ENCODE measurements around the gene SEMA3G. TPM values are rescaled to one million over a fixed set of nuclear protein-coding genes. Genes with fewer than 3 reads are reported as not detected.

The SEMA3G gene
- polyA plus RNA-seq, 1 donor (not counting 4 experiments of a cell fraction or from before 2014, with no cell fraction given), result 0.07 TPM

- FAIRE-seq (peak; percentile 93), DNase-seq (ENCODE audit: low read depth, low spot score) (no peak)
- Histone ChIP-seq H3K4me2 (ENCODE audit: control insufficient read depth, extremely low read depth, insufficient read depth, low read depth, low read length) (peak overlapping the region; percentile 6), H3K9ac (ENCODE audit: control insufficient read depth, extremely low read depth, insufficient read depth, low read length) (no peak overlapping the region), H3K9me3 (ENCODE audit: control insufficient read depth, low read depth, low read length) (no peaks in the 10 kb centered on the region), H2AFZ (ENCODE audit: control insufficient read depth, low read length) (no peak overlapping the region), H3K4me3 (ENCODE audit: control insufficient read depth in 2 of 3, extremely low read depth in 1 of 3, insufficient read depth in 2 of 3, low read depth in 1 of 3, low read length in 3 of 3) (no peak overlapping the region), H3K36me3 (ENCODE audit: control insufficient read depth in 2 of 2, extremely low read depth in 1 of 2, insufficient read depth in 2 of 2, low read length in 2 of 2) (no peaks in the 10 kb centered on the region), H3K4me1 (ENCODE audit: control insufficient read depth, extremely low read depth, insufficient read depth, low read length) (peaks cover 1% of the 10 kb centered on the region), H3K9me1 (ENCODE audit: control insufficient read depth, extremely low read depth, insufficient read depth, low read length) (no peaks in the 10 kb centered on the region), H3K27me3 (ENCODE audit: control insufficient read depth, extremely low read depth, insufficient read depth, low read length) (no peaks in the 10 kb centered on the region), H3K79me2 (ENCODE audit: control insufficient read depth, insufficient read depth, low read length) (no peaks in the 10 kb centered on the region), H3K27ac (ENCODE audit: control insufficient read depth, insufficient read depth, low read length) (no peak overlapping the region), H4K20me1 (ENCODE audit: control insufficient read depth, extremely low read depth, insufficient read depth, low read length) (no peaks in the 10 kb centered on the region)
- no peak for TF ChIP-seq EZH2 (IDR thresholded peaks at IDR 0.05; ENCODE audit: low read length)
- peak; percentile 64 to 90 (median 78) for TF ChIP-seq CTCF (optimal IDR thresholded peaks at IDR 0.05 in 1 of 3, IDR thresholded peaks at IDR 0.05 in 1 of 3, conservative IDR thresholded peaks at IDR 0.05 in 1 of 3; ENCODE audit: extremely low read depth in 1 of 3, insufficient read depth in 2 of 3, low read length in 3 of 3)
- dilution Hi-C loops (cut with MboI; ENCODE audit: extremely low pct_ligation_motif_present, low sequenced_read_pairs), result no loop called here
Observed at GRCh38 chr3:52428151-52429005, 16.5 kb downstream of the SEMA3G start.

GRCh38 chr3:52423173-52423572, 21.7 kb downstream of the SEMA3G start:
- no peaks in the 10 kb centered on the region for H3K9me3 ChIP-seq (ENCODE audit: control insufficient read depth, low read depth, low read length)
- peaks cover 1 to 4% of the 10 kb centered on the region in 2 experiments for H3K36me3 ChIP-seq (ENCODE audit: control insufficient read depth in 2 of 2, extremely low read depth in 1 of 2, insufficient read depth in 2 of 2, low read length in 2 of 2)
- H4K20me1 ChIP-seq (ENCODE audit: control insufficient read depth, extremely low read depth, insufficient read depth, low read length), result no peaks in the 10 kb centered on the region
- DNase-seq (ENCODE audit: low read depth, low spot score) (no peak), FAIRE-seq (peak; percentile 43)
- TF ChIP-seq CTCF (optimal IDR thresholded peaks at IDR 0.05 in 1 of 3, IDR thresholded peaks at IDR 0.05 in 1 of 3, conservative IDR thresholded peaks at IDR 0.05 in 1 of 3; ENCODE audit: extremely low read depth in 1 of 3, insufficient read depth in 2 of 3, low read length in 3 of 3), result no peak
- no peak for TF ChIP-seq EZH2 (IDR thresholded peaks at IDR 0.05; ENCODE audit: low read length)
- H3K4me3 ChIP-seq (ENCODE audit: control insufficient read depth in 2 of 3, extremely low read depth in 1 of 3, insufficient read depth in 2 of 3, low read depth in 1 of 3, low read length in 3 of 3), result no peak overlapping the region
- H3K9ac ChIP-seq (ENCODE audit: control insufficient read depth, extremely low read depth, insufficient read depth, low read length), result no peak overlapping the region
- dilution Hi-C loops (cut with MboI; ENCODE audit: extremely low pct_ligation_motif_present, low sequenced_read_pairs), result no loop called here
- no peak overlapping the region for H3K4me2 ChIP-seq (ENCODE audit: control insufficient read depth, extremely low read depth, insufficient read depth, low read depth, low read length)
- H3K27ac ChIP-seq (ENCODE audit: control insufficient read depth, insufficient read depth, low read length), result no peak overlapping the region
- no peaks in the 10 kb centered on the region for H3K27me3 ChIP-seq (ENCODE audit: control insufficient read depth, extremely low read depth, insufficient read depth, low read length)
- H2AFZ ChIP-seq (ENCODE audit: control insufficient read depth, low read length), result no peak overlapping the region
- H3K9me1 ChIP-seq (ENCODE audit: control insufficient read depth, extremely low read depth, insufficient read depth, low read length), result no peaks in the 10 kb centered on the region
- no peaks in the 10 kb centered on the region for H3K4me1 ChIP-seq (ENCODE audit: control insufficient read depth, extremely low read depth, insufficient read depth, low read length)
- no peaks in the 10 kb centered on the region for H3K79me2 ChIP-seq (ENCODE audit: control insufficient read depth, insufficient read depth, low read length)
